ENCODE results near the gene FOXC2.

Gene FOXC2

DNA sequence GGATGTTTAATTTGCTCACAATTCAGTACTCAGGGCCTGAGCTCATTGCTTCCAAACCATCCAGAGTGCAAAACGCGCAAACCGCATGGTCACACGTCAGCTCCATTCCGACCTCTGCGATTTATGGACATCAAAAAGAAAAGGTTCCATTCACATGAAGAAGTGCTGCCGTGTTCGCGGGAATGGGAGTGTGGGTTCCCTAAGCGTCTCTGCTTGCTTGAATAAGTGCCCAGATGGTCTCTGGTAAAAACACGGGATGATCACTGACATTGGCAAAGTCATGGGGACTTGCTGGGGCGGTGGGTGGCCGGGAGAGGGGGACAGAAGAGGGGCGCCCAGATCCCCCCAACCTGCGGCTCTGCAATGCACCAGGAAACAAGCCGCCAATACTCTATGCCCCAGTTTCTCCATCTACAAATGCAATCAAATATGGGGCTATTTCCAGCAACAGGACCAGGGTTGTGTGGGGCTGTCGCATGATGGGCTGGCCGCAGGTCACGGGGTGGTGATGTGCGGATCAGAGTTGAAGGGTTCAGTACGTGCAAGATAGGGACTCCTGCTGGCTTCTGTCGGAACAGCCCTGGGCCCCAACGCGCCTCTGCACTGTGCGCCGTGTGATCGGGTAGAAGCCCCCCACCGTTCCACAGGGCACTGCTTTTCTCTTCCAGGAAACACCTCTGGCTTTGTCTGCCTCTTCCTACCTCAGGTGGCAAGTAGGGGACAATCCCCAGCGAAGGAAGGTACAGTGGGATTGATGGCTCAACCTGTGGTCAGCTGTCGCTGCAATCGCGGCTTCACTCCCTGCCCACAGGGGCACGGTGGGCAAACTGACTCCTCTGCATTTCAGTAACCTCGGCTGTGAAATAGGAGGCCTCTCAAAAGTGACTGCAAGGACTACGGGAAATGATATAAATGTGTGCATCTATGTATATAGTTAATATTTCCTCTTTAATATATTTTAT, 45.1 kb upstream of the FOXC2 start:
- H3K4me3 ChIP-seq (ENCODE audit: low read depth, low read length), result no peak overlapping the region
- TF ChIP-seq, protein P1, sequence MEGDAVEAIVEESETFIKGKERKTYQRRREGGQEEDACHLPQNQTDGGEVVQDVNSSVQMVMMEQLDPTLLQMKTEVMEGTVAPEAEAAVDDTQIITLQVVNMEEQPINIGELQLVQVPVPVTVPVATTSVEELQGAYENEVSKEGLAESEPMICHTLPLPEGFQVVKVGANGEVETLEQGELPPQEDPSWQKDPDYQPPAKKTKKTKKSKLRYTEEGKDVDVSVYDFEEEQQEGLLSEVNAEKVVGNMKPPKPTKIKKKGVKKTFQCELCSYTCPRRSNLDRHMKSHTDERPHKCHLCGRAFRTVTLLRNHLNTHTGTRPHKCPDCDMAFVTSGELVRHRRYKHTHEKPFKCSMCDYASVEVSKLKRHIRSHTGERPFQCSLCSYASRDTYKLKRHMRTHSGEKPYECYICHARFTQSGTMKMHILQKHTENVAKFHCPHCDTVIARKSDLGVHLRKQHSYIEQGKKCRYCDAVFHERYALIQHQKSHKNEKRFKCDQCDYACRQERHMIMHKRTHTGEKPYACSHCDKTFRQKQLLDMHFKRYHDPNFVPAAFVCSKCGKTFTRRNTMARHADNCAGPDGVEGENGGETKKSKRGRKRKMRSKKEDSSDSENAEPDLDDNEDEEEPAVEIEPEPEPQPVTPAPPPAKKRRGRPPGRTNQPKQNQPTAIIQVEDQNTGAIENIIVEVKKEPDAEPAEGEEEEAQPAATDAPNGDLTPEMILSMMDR (IDR thresholded peaks at IDR 0.05; ENCODE audit: low read depth, low read length), result no peak

DNA sequence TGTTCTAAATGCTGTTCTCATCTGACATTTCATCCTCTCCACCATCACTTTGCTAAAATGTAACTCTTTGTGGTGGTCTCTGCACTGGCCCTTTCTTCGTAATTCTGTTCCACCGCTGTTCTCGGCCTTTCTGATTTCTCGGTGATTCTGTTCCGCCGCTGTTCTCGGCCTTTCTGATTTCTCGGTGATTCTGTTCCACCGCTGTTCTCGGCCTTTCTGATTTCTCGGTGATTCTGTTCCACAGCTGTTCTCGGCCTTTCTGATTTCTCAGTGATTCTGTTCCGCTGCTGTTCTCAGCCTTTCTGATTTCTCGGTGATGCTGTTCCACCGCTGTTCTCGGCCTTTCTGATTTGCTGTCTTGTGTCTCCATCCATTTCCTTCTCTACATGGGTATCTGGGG, 44.0 kb upstream of the FOXC2 start:
- TF ChIP-seq, protein P1 (IDR thresholded peaks at IDR 0.05; ENCODE audit: low read depth, low read length), result no peak
- no peak overlapping the region for H3K4me3 ChIP-seq (ENCODE audit: low read depth, low read length)

DNA sequence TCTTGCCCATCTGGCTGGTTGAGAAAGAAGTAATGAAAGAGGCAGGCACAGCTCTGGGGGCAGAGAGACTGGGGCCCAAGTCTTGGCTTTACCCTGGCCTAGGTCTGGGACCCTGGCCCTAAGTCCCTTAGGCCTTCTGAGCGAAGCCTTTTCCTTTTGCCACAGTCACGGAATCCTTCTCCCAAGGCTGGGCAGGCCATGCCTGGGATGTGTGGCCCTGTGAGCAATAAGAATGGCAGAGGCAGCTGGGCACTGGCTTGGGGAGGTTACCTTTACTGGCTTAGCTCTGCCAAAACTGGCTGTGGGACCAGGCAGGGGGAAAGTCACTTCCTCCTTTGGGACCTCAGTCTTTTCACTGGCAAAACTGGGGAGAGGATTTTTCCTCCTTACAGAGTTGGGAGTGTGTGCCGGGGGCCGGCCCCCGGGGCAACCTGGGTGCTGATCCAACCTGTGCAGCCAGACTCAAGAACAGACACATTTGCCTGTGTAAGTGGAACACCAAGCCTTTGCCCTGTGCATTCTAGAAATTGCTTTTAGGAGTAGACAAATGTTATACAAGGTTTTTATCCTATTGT, 43.4 kb upstream of the FOXC2 start:
- TF ChIP-seq, protein P1 (IDR thresholded peaks at IDR 0.05; ENCODE audit: low read depth, low read length), result no peak
- H3K4me3 ChIP-seq (ENCODE audit: low read depth, low read length), result no peak overlapping the region

DNA sequence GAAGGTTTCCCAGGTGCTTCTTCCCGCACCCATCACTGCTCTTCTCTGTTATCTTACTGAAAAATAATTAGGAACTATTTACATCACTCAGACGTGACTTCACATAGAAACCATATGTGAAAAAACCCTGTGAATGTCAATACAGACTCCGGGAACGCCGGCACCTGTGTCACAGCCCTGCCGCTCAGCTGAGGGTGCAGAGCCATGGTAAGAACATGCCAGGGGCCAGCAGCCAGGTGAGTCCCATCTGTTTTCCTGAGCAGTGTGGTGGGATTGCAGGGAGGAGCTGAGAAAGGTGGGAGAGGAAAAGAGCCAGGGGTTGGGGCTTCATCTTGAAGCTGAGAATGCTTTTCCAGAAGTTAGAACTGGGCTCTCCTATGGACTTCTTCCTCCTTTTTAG, 42.6 kb upstream of the FOXC2 start:
- TF ChIP-seq, protein P1 (IDR thresholded peaks at IDR 0.05; ENCODE audit: low read depth, low read length), result no peak
- no peak overlapping the region for H3K4me3 ChIP-seq (ENCODE audit: low read depth, low read length)

DNA sequence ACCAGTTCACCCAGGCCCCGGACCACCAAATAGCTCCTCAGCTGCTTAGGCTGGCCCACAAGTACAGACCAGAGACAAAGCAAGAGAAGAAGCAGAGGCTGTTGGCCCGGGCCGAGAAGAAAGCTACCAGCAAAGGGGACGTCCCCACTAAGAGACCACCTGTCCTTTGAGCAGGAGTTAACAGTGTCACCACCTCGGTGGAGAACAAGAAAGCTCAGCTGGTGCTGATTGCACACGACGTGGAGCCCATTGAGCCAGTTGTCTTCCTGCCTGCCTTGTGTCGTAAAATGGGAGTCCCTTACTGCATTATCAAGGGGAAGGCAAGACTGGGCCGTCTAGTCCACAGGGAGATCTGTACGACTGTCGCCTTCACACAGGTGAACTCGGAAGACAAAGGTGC, 40.9 kb upstream of the FOXC2 start:
- TF ChIP-seq, protein P1 (IDR thresholded peaks at IDR 0.05; ENCODE audit: low read depth, low read length), result no peak
- no peak overlapping the region for H3K4me3 ChIP-seq (ENCODE audit: low read depth, low read length)

DNA sequence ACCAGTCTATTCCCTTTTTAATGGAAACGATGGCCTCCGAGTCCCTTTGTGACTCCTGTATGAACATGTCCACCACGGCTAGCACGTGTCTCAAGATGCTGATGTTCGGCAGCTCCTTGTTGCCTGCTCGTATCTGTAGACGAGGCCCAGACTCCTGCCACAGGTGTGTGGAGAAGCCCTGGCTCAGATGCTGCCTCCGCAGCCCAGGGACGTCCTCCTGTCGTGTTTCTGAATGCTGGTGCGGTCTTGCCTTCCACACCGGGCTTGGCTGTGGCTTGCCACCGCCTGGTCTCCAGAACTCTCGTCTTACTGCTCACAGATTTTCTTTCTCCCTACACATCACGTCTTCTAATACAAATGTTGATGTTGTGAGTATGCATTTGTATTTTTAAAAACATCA, 39.3 kb upstream of the FOXC2 start:
- TF ChIP-seq, protein P1 (IDR thresholded peaks at IDR 0.05; ENCODE audit: low read depth, low read length), result no peak
- H3K4me3 ChIP-seq (ENCODE audit: low read depth, low read length), result no peak overlapping the region
